ENCODE data around the gene GRIPAP1. TPM values are rescaled to one million over a fixed set of nuclear protein-coding genes. Genes with fewer than 3 reads are reported as not detected.

Gene GRIPAP1
- polyA plus RNA-seq, 1 experiment: 23.5 TPM

GRCh38 chrX:49001521-49002090 is 458 bp downstream of the GRIPAP1 start:
- DNase-seq (ENCODE audit: low read depth): no peak
- no peaks in the 10 kb centered on the region for H3K27me3 ChIP-seq (ENCODE audit: control insufficient read depth, insufficient read depth, low read length)
- POLR2A ChIA-PET: interaction anchor here (0.9 kb wide), 1 partner anchor 41 kb away, joined by 4 read pairs; the partner anchor contains the start of gene TFE3
- CTCF ChIA-PET: interaction anchor here (1.2 kb wide), 1 partner anchor 16 kb away, joined by 3 read pairs; no protein-coding TSS in a partner anchor
- H3K4me3 ChIP-seq (ENCODE audit: low read depth, low read length): peak overlapping the region; percentile 55
- TF ChIP-seq, protein P1, sequence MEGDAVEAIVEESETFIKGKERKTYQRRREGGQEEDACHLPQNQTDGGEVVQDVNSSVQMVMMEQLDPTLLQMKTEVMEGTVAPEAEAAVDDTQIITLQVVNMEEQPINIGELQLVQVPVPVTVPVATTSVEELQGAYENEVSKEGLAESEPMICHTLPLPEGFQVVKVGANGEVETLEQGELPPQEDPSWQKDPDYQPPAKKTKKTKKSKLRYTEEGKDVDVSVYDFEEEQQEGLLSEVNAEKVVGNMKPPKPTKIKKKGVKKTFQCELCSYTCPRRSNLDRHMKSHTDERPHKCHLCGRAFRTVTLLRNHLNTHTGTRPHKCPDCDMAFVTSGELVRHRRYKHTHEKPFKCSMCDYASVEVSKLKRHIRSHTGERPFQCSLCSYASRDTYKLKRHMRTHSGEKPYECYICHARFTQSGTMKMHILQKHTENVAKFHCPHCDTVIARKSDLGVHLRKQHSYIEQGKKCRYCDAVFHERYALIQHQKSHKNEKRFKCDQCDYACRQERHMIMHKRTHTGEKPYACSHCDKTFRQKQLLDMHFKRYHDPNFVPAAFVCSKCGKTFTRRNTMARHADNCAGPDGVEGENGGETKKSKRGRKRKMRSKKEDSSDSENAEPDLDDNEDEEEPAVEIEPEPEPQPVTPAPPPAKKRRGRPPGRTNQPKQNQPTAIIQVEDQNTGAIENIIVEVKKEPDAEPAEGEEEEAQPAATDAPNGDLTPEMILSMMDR (IDR thresholded peaks at IDR 0.05; ENCODE audit: insufficient read depth, low read depth, low read length): no peak
- H3K36me3 ChIP-seq (ENCODE audit: control insufficient read depth, insufficient read depth, low read length): peaks cover 4% of the 10 kb centered on the region; the same call in 1 of the 2 replicates

DNA sequence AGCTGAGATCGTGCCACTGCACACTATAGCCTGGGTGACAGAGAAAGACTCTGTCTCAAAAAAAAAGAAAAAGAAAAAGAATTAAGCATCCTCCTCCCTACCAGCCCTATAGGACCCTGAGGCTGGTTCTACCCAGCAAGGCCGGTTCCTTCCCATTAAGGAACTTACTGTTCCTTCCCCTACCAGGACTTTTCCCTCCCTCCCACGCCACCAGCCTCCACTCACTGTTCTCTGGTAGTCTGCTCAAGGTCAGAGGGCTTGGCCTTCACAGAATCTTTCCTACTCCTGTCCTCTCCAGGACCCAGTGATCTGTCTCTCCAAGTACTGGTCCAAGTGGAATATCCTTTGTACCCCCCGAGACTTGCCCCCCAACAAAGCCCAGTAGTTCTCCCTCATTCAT is 1.4 kb downstream of the GRIPAP1 start:
- Histone ChIP-seq H3K27me3 (ENCODE audit: control insufficient read depth, insufficient read depth, low read length) (no peaks in the 10 kb centered on the region), H3K4me3 (ENCODE audit: low read depth, low read length) (no peak overlapping the region), H3K36me3 (ENCODE audit: control insufficient read depth, insufficient read depth, low read length) (peaks cover 4% of the 10 kb centered on the region; the same call in 1 of the 2 replicates)
- DNase-seq (ENCODE audit: low read depth): no peak
- ChIA-PET CTCF (no interaction called here), POLR2A (no interaction called here)
- TF ChIP-seq, protein P1 (IDR thresholded peaks at IDR 0.05; ENCODE audit: insufficient read depth, low read depth, low read length): no peak

DNA sequence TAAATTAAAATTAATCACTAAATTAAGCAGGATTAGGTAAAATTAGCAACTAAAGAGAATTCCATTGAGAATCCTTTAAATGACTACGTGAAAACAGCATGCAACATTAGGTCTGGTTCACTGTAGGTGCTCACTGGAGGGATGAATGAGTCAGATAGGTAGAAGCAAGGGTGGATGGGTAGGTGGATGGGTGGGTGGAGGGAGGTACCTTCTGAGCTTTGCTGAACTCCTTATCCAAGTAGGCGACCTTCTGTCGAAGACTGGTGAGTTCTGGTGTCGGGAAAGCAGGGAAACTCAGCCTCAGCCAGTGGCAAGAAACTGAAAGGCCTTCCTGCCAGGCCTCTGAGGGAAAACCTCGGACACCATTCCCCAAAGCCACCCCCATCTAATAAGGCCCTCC is 3.0 kb downstream of the GRIPAP1 start:
- Histone ChIP-seq H3K4me3 (ENCODE audit: low read depth, low read length) (no peak overlapping the region), H3K36me3 (ENCODE audit: control insufficient read depth, insufficient read depth, low read length) (peaks cover 5% of the 10 kb centered on the region), H3K27me3 (ENCODE audit: control insufficient read depth, insufficient read depth, low read length) (no peaks in the 10 kb centered on the region)
- CTCF ChIA-PET: no interaction called here
- POLR2A ChIA-PET: no interaction called here
- TF ChIP-seq, protein P1 (IDR thresholded peaks at IDR 0.05; ENCODE audit: insufficient read depth, low read depth, low read length): no peak
- no peak for DNase-seq (ENCODE audit: low read depth)

- Histone ChIP-seq H3K4me3 (ENCODE audit: low read depth, low read length) (no peak overlapping the region), H3K36me3 (ENCODE audit: control insufficient read depth, insufficient read depth, low read length) (peaks cover 5% of the 10 kb centered on the region), H3K27me3 (ENCODE audit: control insufficient read depth, insufficient read depth, low read length) (no peaks in the 10 kb centered on the region)
- ChIA-PET POLR2A (no interaction called here), CTCF (interaction anchor here (0.6 kb wide), 1 partner anchor 17 kb away, joined by 3 read pairs; no protein-coding TSS in a partner anchor)
- no peak for DNase-seq (ENCODE audit: low read depth)
- TF ChIP-seq, protein P1 (IDR thresholded peaks at IDR 0.05; ENCODE audit: insufficient read depth, low read depth, low read length): no peak
Observed at GRCh38 chrX:48998391-48998790, 3.7 kb downstream of the GRIPAP1 start.

DNA sequence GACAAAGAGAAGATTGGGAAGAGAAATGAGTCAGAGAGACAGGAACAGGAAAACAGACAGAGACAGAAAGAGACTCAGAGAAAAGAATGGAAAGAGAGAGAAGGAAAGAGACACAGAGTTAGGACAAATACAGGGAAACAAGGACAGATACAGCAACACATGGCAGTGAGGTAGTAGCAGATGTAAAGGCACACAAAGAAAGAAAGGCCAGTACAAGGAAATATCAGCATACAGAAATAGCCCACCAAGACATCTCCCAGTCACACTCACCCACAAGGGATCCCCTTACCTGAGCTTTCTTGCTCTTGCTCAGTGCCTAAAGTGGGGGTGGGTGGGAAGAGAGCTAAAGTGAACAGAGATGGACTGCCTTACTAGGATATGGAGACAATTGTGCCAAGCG is 4.2 kb downstream of the GRIPAP1 start:
- Histone ChIP-seq H3K4me3 (ENCODE audit: low read depth, low read length) (no peak overlapping the region), H3K36me3 (ENCODE audit: control insufficient read depth, insufficient read depth, low read length) (peaks cover 7% of the 10 kb centered on the region), H3K27me3 (ENCODE audit: control insufficient read depth, insufficient read depth, low read length) (no peaks in the 10 kb centered on the region)
- TF ChIP-seq, protein P1 (IDR thresholded peaks at IDR 0.05; ENCODE audit: insufficient read depth, low read depth, low read length): no peak
- CTCF ChIA-PET: interaction anchor here (0.6 kb wide), 1 partner anchor 18 kb away, joined by 3 read pairs; no protein-coding TSS in a partner anchor
- POLR2A ChIA-PET: no interaction called here
- no peak for DNase-seq (ENCODE audit: low read depth)

Measured in BJ (cell line).